Measurements from ENCODE around the gene TROAP. TPM values are rescaled to one million over a fixed set of nuclear protein-coding genes. Genes with fewer than 3 reads are reported as not detected.
"Not testable (repeated sequence)": the region's sequence is repeated elsewhere in the genome, so short reads cannot be mapped to it uniquely, and the experiment has no call there.

Gene TROAP
- total RNA-seq, 2 experiments from 2014 or later: 141 to 150 TPM

DNA sequence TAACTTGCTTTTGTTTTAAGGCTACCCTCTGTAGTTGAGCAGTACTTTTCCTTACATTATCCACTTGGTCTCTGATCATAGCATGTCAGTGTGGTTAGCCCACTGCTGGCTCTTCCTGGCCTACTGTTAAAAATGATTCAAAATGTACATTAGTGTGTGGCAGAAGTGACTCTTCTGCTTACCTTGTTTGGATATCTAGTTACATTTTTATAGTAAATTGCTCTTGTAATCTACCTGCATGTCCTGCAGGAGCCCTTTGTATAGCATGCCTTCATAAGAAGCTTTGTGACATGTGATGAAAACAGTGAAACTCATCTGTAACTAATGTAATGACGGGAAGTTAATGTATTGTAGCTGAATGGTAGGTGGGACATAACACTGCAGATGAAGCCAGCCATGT is 52.4 kb downstream of the TROAP start:
- H3K79me2 ChIP-seq (ENCODE audit: insufficient read depth, low read depth, low read length): peaks cover 52% of the 10 kb centered on the region
- no peaks in the 10 kb centered on the region for H3K9me2 ChIP-seq (ENCODE audit: insufficient read depth, low read length)
- POLR2A ChIA-PET: interaction anchor here (0.9 kb wide), 1 partner anchor 11 kb away, joined by 8 read pairs; no protein-coding TSS in a partner anchor
- H3K4me1 ChIP-seq (ENCODE audit: insufficient read depth, low read length, poor library complexity, severe bottlenecking): peaks cover 15% of the 10 kb centered on the region
- H3K4me3 ChIP-seq (ENCODE audit: low read depth, low read length, poor library complexity, severe bottlenecking): no peak overlapping the region
- no peak for DNase-seq (ENCODE audit: low spot score)
- no TSS peak for BruUV-seq (replicated peaks)
- H3K36me3 ChIP-seq (ENCODE audit: insufficient read depth, low read length): peaks cover 25% of the 10 kb centered on the region
- H2AFZ ChIP-seq (ENCODE audit: low read length): no peak overlapping the region
- H4K20me1 ChIP-seq (ENCODE audit: insufficient read depth, low read length): 0 out of 2 replicates have a peak, but pooled peaks cover 4% of the 10 kb centered on the region
- H3K4me2 ChIP-seq (ENCODE audit: low read length): no peak overlapping the region
- no peak overlapping the region for H3K27ac ChIP-seq (ENCODE audit: low read depth, low read length, poor library complexity, severe bottlenecking)
- CTCF ChIA-PET (ENCODE audit: unreplicated experiment): no interaction called here
- no peak for TF ChIP-seq EZH2phosphoT487 (IDR thresholded peaks at IDR 0.05; ENCODE audit: borderline replicate concordance, low read depth, low read length)
- TF ChIP-seq CTCF (conservative IDR thresholded peaks at IDR 0.05; ENCODE audit: low read length): no peak
- intact Hi-C loops (cut with micrococcal nuclease; ENCODE audit: unreplicated experiment): no loop called here
- no peaks in the 10 kb centered on the region for H3K9me3 ChIP-seq (ENCODE audit: low read length)

DNA sequence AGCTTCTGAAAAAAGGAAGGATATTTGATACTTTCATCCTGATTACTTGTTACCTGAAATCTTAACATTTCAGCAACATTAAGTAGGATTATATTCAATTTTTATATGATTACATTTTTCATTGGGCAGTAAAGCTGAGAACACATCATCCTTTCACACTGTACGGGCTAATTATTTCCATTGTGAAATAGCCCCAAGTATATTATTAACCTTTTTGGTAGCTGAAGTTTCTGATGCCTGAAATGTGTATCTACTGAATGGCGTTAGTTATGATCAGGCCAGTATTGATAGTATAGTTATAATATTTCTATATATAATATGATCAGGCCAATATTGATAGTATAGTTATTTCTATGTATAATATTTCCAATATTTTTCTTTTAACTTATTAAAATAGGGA is 54.3 kb downstream of the TROAP start:
- no peak overlapping the region for H3K4me3 ChIP-seq (ENCODE audit: low read depth, low read length, poor library complexity, severe bottlenecking)
- no peaks in the 10 kb centered on the region for H3K9me3 ChIP-seq (ENCODE audit: low read length)
- no peaks in the 10 kb centered on the region for H4K20me1 ChIP-seq (ENCODE audit: insufficient read depth, low read length)
- H3K9me2 ChIP-seq (ENCODE audit: insufficient read depth, low read length): no peaks in the 10 kb centered on the region
- TSS peak; percentile 23 for BruUV-seq (replicated peaks)
- CTCF ChIA-PET (ENCODE audit: unreplicated experiment): no interaction called here
- H2AFZ ChIP-seq (ENCODE audit: low read length): no peak overlapping the region
- no peak overlapping the region for H3K4me2 ChIP-seq (ENCODE audit: low read length)
- intact Hi-C loops (cut with micrococcal nuclease; ENCODE audit: unreplicated experiment): no loop called here
- peaks cover 11% of the 10 kb centered on the region for H3K36me3 ChIP-seq (ENCODE audit: insufficient read depth, low read length)
- POLR2A ChIA-PET: interaction anchor here (0.6 to 1.5 kb wide), 3 partner anchors 11 to 75 kb away, joined by 3 to 7 read pairs (median 3); partner anchors contain the start of gene SPATS2
- peaks cover 5% of the 10 kb centered on the region for H3K4me1 ChIP-seq (ENCODE audit: insufficient read depth, low read length, poor library complexity, severe bottlenecking)
- no peak for DNase-seq (ENCODE audit: low spot score)
- TF ChIP-seq CTCF (conservative IDR thresholded peaks at IDR 0.05; ENCODE audit: low read length): no peak
- TF ChIP-seq EZH2phosphoT487 (IDR thresholded peaks at IDR 0.05; ENCODE audit: borderline replicate concordance, low read depth, low read length): no peak
- no peak overlapping the region for H3K27ac ChIP-seq (ENCODE audit: low read depth, low read length, poor library complexity, severe bottlenecking)
- peaks cover 49% of the 10 kb centered on the region for H3K79me2 ChIP-seq (ENCODE audit: insufficient read depth, low read depth, low read length)

- intact Hi-C loops (cut with micrococcal nuclease; ENCODE audit: unreplicated experiment); CTCF ChIA-PET (ENCODE audit: unreplicated experiment); BruUV-seq (replicated peaks); H3K9me2 ChIP-seq (ENCODE audit: insufficient read depth, low read length); H3K27ac ChIP-seq (ENCODE audit: low read depth, low read length, poor library complexity, severe bottlenecking); H3K4me3 ChIP-seq (ENCODE audit: low read depth, low read length, poor library complexity, severe bottlenecking); H3K36me3 ChIP-seq (ENCODE audit: insufficient read depth, low read length); H4K20me1 ChIP-seq (ENCODE audit: insufficient read depth, low read length); H3K4me2 ChIP-seq (ENCODE audit: low read length); H3K4me1 ChIP-seq (ENCODE audit: insufficient read depth, low read length, poor library complexity, severe bottlenecking); DNase-seq (ENCODE audit: low spot score); H3K9me3 ChIP-seq (ENCODE audit: low read length); H2AFZ ChIP-seq (ENCODE audit: low read length): not testable (repeated sequence)
- POLR2A ChIA-PET: interaction anchor here (1.2 kb wide), 1 partner anchor 19 kb away, joined by 3 read pairs; no protein-coding TSS in a partner anchor
- H3K79me2 ChIP-seq (ENCODE audit: insufficient read depth, low read depth, low read length): peaks cover 50% of the 10 kb centered on the region
Observed at GRCh38 chr12:49380184-49380583, 57.1 kb downstream of the TROAP start.

Other genes with a start within 250 kb of the TROAP start
- gene DHH, start 228.5 kb upstream of the TROAP start, total RNA-seq (2014; rRNA removed; shearing (Covaris generic)): 0.06 TPM in 1 of 2 replicates, not detected in the other
- 0.17 and 0.31 TPM in 2 replicates for gene DHH, start 228.5 kb upstream of the TROAP start, total RNA-seq (2022)
- gene LMBR1L, start 212.4 kb upstream of the TROAP start, total RNA-seq (2014; rRNA removed; shearing (Covaris generic)): 26.8 and 37.2 TPM in 2 replicates
- gene LMBR1L, start 212.4 kb upstream of the TROAP start, total RNA-seq (2022): 43.6 and 48.1 TPM in 2 replicates
- gene TUBA1B, start 191.9 kb upstream of the TROAP start, total RNA-seq (2014; rRNA removed; shearing (Covaris generic)): 3,393 and 3,539 TPM in 2 replicates
- gene TUBA1B, start 191.9 kb upstream of the TROAP start, total RNA-seq (2022): 2,079 and 2,137 TPM in 2 replicates
- 189 and 214 TPM in 2 replicates for gene TUBA1A, start 134.2 kb upstream of the TROAP start, total RNA-seq (2014; rRNA removed; shearing (Covaris generic))
- 136 and 159 TPM in 2 replicates for gene TUBA1A, start 134.2 kb upstream of the TROAP start, total RNA-seq (2022)
- gene TUBA1C, start 58.2 kb upstream of the TROAP start, total RNA-seq (2014; rRNA removed; shearing (Covaris generic)): 256 and 291 TPM in 2 replicates
- gene TUBA1C, start 58.2 kb upstream of the TROAP start, total RNA-seq (2022): 254 and 276 TPM in 2 replicates
- gene PRPH, start 28.1 kb upstream of the TROAP start, total RNA-seq (2014; rRNA removed; shearing (Covaris generic)): not detected in 2 replicates
- gene PRPH, start 28.1 kb upstream of the TROAP start, total RNA-seq (2022): not detected in 2 replicates
- 0.19 and 0.21 TPM in 2 replicates for gene C1QL4, start 13.9 kb downstream of the TROAP start, total RNA-seq (2014; rRNA removed; shearing (Covaris generic))
- 0.17 TPM in 1 of 2 replicates, not detected in the other for gene C1QL4, start 13.9 kb downstream of the TROAP start, total RNA-seq (2022)
- 0.16 TPM in 1 of 2 replicates, not detected in the other for gene DNAJC22, start 23.6 kb downstream of the TROAP start, total RNA-seq (2014; rRNA removed; shearing (Covaris generic))
- gene DNAJC22, start 23.6 kb downstream of the TROAP start, total RNA-seq (2022): 0.76 and 1.1 TPM in 2 replicates
- gene SPATS2, start 44.2 kb downstream of the TROAP start, total RNA-seq (2014; rRNA removed; shearing (Covaris generic)): 19.1 and 22.7 TPM in 2 replicates
- 36.4 and 37.5 TPM in 2 replicates for gene SPATS2, start 44.2 kb downstream of the TROAP start, total RNA-seq (2022)
- 0.05 and 0.06 TPM in 2 replicates for gene KCNH3, start 215.8 kb downstream of the TROAP start, total RNA-seq (2014; rRNA removed; shearing (Covaris generic))
- 0.57 TPM in 1 of 2 replicates, not detected in the other for gene KCNH3, start 215.8 kb downstream of the TROAP start, total RNA-seq (2022)
- 72.0 and 75.6 TPM in 2 replicates for gene MCRS1, start 244.9 kb downstream of the TROAP start, total RNA-seq (2014; rRNA removed; shearing (Covaris generic))
- 65.4 and 72.4 TPM in 2 replicates for gene MCRS1, start 244.9 kb downstream of the TROAP start, total RNA-seq (2022)

Measured in OCI-LY7 (cell line).